IMR-90 (cell line): ENCODE data around the gene FAM78B. TPM values are rescaled to one million over a fixed set of nuclear protein-coding genes. Genes with fewer than 3 reads are reported as not detected.

Experiments
- ATAC-seq: fragments of 200-7000 bp; cut with Tn5 transposase; 2 replicates; pipeline ENCODE4 v1.9.1; 2020; ENCODE audit warnings: low read depth, mild to moderate bottlenecking, moderate library complexity
- BruUV-seq: library from RNA; stranded (reverse); fragments of 400-500 nt; replicated peaks from 2 replicates; lab custom pipeline; 2021; lab: Mats Ljungman, UMichigan
- CTCF ChIA-PET: fragments of 300-600 bp; formaldehyde crosslinking; extraction: SDS; loops from one replicate; lab custom pipeline; 2021; ENCODE audit warnings: antibody characterized with exemption; lab: Yijun Ruan, JAX
- POLR2A ChIA-PET: fragments of 300-600 bp; sonication (Branson Sonifier 250); formaldehyde crosslinking; loops from one replicate; lab custom pipeline; 2022; ENCODE audit warnings: antibody characterized with exemption; ENCODE audit not compliant: unreplicated experiment; lab: Charles Lee
- DNase-seq: peaks from one replicate; pipeline ENCODE4 v3.0.0; 2013
- H2AFZ ChIP-seq: replicated peaks from 2 replicates; pipeline ENCODE3; 2013; ENCODE audit warnings: low read length, mild to moderate bottlenecking; ENCODE audit not compliant: poor library complexity
- H2AK5ac ChIP-seq: 2 replicates; pipeline ENCODE4 v1.6.1; 2013; ENCODE audit warnings: low read depth, low read length, inconsistent platforms
- H2AK9ac ChIP-seq: replicated peaks from 2 replicates; pipeline ENCODE3; 2013; ENCODE audit warnings: mild to moderate bottlenecking, low read depth, low read length, moderate library complexity; ENCODE audit not compliant: poor library complexity
- H2BK120ac ChIP-seq: 2 replicates; pipeline ENCODE4 v1.6.1; 2013; ENCODE audit warnings: low read depth, low read length, inconsistent platforms
- H2BK15ac ChIP-seq: 3 replicates; pipeline ENCODE4 v1.6.1; 2013; ENCODE audit warnings: low read depth, low read length, inconsistent platforms
- H2BK20ac ChIP-seq: 2 replicates; pipeline ENCODE4 v1.6.1; 2013; ENCODE audit warnings: low read depth, mild to moderate bottlenecking, inconsistent platforms, low read length, moderate library complexity
- H2BK5ac ChIP-seq: 2 replicates; pipeline ENCODE4 v1.6.1; 2013; ENCODE audit warnings: mild to moderate bottlenecking, low read depth, low read length, inconsistent platforms; ENCODE audit not compliant: poor library complexity, severe bottlenecking
- H3K14ac ChIP-seq: replicated peaks from 2 replicates; pipeline ENCODE4 v1.6.1; 2013; ENCODE audit warnings: low read depth, low read length, inconsistent platforms
- H3K18ac ChIP-seq: 2 replicates; pipeline ENCODE4 v1.6.1; 2013; ENCODE audit warnings: low read depth, low read length, control low read depth
- H3K23ac ChIP-seq: 2 replicates; pipeline ENCODE4 v1.6.1; 2013; ENCODE audit warnings: low read depth, low read length, inconsistent platforms
- H3K27ac ChIP-seq: 2 replicates; pipeline ENCODE4 v1.5.1; 2013; ENCODE audit warnings: mild to moderate bottlenecking, control low read depth, low read length; ENCODE audit not compliant: insufficient read depth
- H3K27me3 ChIP-seq: 2 replicates; pipeline ENCODE4 v1.6.1; 2013; ENCODE audit warnings: low read length; ENCODE audit not compliant: control insufficient read depth, insufficient read depth
- H3K36me3 ChIP-seq: 2 replicates; pipeline ENCODE4 v1.6.1; 2013; ENCODE audit warnings: low read length, mixed read lengths; ENCODE audit not compliant: control insufficient read depth, insufficient read depth
- H3K4ac ChIP-seq: 2 replicates; pipeline ENCODE4 v1.6.1; 2013; ENCODE audit warnings: low read depth, low read length, inconsistent platforms
- H3K4me1 ChIP-seq: 2 replicates; pipeline ENCODE4 v1.6.1; 2013; ENCODE audit warnings: low read length, mixed read lengths; ENCODE audit not compliant: control insufficient read depth, insufficient read depth
- H3K4me2 ChIP-seq: 2 replicates; pipeline ENCODE4 v1.6.1; 2013; ENCODE audit warnings: low read depth, mild to moderate bottlenecking, control low read depth, low read length, moderate library complexity
- H3K4me3 ChIP-seq: 2 replicates; pipeline ENCODE4 v1.5.1; 2013; ENCODE audit warnings: low read depth, mild to moderate bottlenecking, control low read depth, low read length, moderate library complexity; ENCODE audit not compliant: insufficient read depth
- H3K56ac ChIP-seq: 2 replicates; pipeline ENCODE4 v1.6.1; 2013; ENCODE audit warnings: low read length, inconsistent platforms; ENCODE audit not compliant: insufficient read depth; ENCODE audit errors: extremely low read depth
- H3K79me1 ChIP-seq, 2 experiments: 2 replicates each; pipeline ENCODE4 v1.6.1; 2013; ENCODE audit warnings: low read length in 2 of 2, inconsistent platforms in 1 of 2, low read depth in 1 of 2
- H3K9ac ChIP-seq: 2 replicates; pipeline ENCODE4 v1.6.1; 2013; ENCODE audit warnings: low read depth, low read length, control low read depth
- H3K9me1 ChIP-seq: 2 replicates; pipeline ENCODE4 v1.6.1; 2013; ENCODE audit warnings: low read length, inconsistent platforms; ENCODE audit not compliant: insufficient read depth
- H3K9me3 ChIP-seq: 2 replicates; pipeline ENCODE4 v1.6.1; 2013; ENCODE audit warnings: low read length; ENCODE audit not compliant: control insufficient read depth, insufficient read depth
- H4K20me1 ChIP-seq: 2 replicates; pipeline ENCODE4 v1.6.1; 2013; ENCODE audit warnings: low read length, inconsistent platforms; ENCODE audit not compliant: insufficient read depth
- H4K5ac ChIP-seq: 2 replicates; pipeline ENCODE4 v1.6.1; 2013; ENCODE audit warnings: mild to moderate bottlenecking, low read depth, low read length, control low read depth
- H4K8ac ChIP-seq, 2 experiments: 2 replicates each; pipeline ENCODE4 v1.6.1; 2013; ENCODE audit warnings: low read depth in 2 of 2, low read length in 2 of 2, control low read depth in 1 of 2, inconsistent platforms in 1 of 2
- H4K91ac ChIP-seq: 2 replicates; pipeline ENCODE4 v1.6.1; 2013; ENCODE audit warnings: low read depth, low read length, inconsistent platforms; ENCODE audit not compliant: insufficient read depth
- SMC3 ChIP-seq: fragments of 150-350 bp; IDR thresholded peaks from 2 replicates; pipeline ENCODE4 v1.6.1; 2016; ENCODE audit warnings: low read depth, mild to moderate bottlenecking, antibody characterized with exemption, low read length, moderate library complexity
- WGBS, 2 experiments: methylation state at CpG; one replicate each; pipeline versions ENCODE4 v1.1.5 to v1.1.7; 2013; ENCODE audit warnings: missing lambda C conversion rate in 2 of 2; ENCODE audit not compliant: insufficient read length in 1 of 2; ENCODE audit errors: extremely low coverage in 2 of 2; 5-methylcytosine and 5-hydroxymethylcytosine counted together
- dilution Hi-C: fragments of 300-500 bp; cut with HindIII; formaldehyde crosslinking; loops from one replicate; pipeline ENCODE4 v1.14.3; 2018; ENCODE audit warnings: low sequenced_read_pairs; ENCODE audit not compliant: unreplicated experiment
- in situ Hi-C: fragments of 300-500 bp; cut with MboI; formaldehyde crosslinking; loops from 3 replicates; pipeline ENCODE4 v1.14.3; 2019; ENCODE audit warnings: low sequenced_read_pairs, inconsistent platforms, mixed read lengths
- intact Hi-C: fragments of 100-400 bp; cut with micrococcal nuclease; formaldehyde crosslinking; loops from 2 replicates; pipeline ENCODE4 v1.10.0; 2022
- polyA plus RNA-seq, 3 experiments: library from polyadenylated mRNA; depleted of rRNA; stranded (reverse); fragments of >200 nt; gene quantifications; 2 replicates each; pipeline ENCODE4 v1.2.3, GENCODE V29; 2012; ENCODE audit warnings: low replicate concordance in 1 of 3
- total RNA-seq: library from RNA; depleted of rRNA; stranded (reverse); fragments of >200 nt; gene quantifications from 2 replicates; pipeline ENCODE4 v1.2.3, GENCODE V29; 2012

FAM78B gene
- total and polyA plus RNA-seq, 2 of the 4 experiments (the other 2 are of a cell fraction), result under 0.01 to 0.12 TPM

GRCh38 chr1:166079276-166079675 lies 87.5 kb downstream of the FAM78B start:
- Histone ChIP-seq H3K23ac (no peak overlapping the region), H2BK5ac (no peak overlapping the region), H3K36me3 (no peaks in the 10 kb centered on the region), H4K5ac (no peak overlapping the region), H3K9me3 (peaks cover 13% of the 10 kb centered on the region; the same call in 1 of the 2 replicates), H2BK20ac (no peak overlapping the region), H3K4me2 (no peak overlapping the region), H3K9me1 (no peaks in the 10 kb centered on the region), H3K4me1 (no peaks in the 10 kb centered on the region), H3K79me1 (no peaks in the 10 kb centered on the region), H3K9ac (no peak overlapping the region), H2BK120ac (no peak overlapping the region), H2AK5ac (no peak overlapping the region), H2AK9ac (peak overlapping the region; percentile 5), H3K56ac (no peak overlapping the region), H3K27ac (no peak overlapping the region), H4K20me1 (no peaks in the 10 kb centered on the region), H3K27me3 (no peaks in the 10 kb centered on the region), H4K91ac (no peak overlapping the region), H2BK15ac (no peak overlapping the region), H4K8ac (no peak overlapping the region), H3K18ac (no peak overlapping the region), H3K14ac (no peak overlapping the region), H2AFZ (no peak overlapping the region), H3K4me3 (no peak overlapping the region), H3K4ac (no peak overlapping the region)
- TF ChIP-seq SMC3, result no peak
- BruUV-seq, result no TSS peak
- intact Hi-C loops (no loop called here), in situ Hi-C loops (no loop called here), dilution Hi-C loops (no loop called here)
- no peak for ATAC-seq
- no CpG with 5 or more reads among the region's 2 CpGs for WGBS, 2 experiments
- no peak for DNase-seq
- CTCF ChIA-PET, result no interaction called here
- POLR2A ChIA-PET, result no interaction called here
